Kidney tubule cell (primary cell): ENCODE results near the gene LRRC10B.
A peak's percentile ranks its signal among the peaks of the same experiment; 100 is the strongest.

Experiments used
- DNase-seq: peaks from one replicate; pipeline ENCODE4 v3.0.0-alpha.2; 2018; ENCODE audit warnings: low spot score

LRRC10B gene

DNA sequence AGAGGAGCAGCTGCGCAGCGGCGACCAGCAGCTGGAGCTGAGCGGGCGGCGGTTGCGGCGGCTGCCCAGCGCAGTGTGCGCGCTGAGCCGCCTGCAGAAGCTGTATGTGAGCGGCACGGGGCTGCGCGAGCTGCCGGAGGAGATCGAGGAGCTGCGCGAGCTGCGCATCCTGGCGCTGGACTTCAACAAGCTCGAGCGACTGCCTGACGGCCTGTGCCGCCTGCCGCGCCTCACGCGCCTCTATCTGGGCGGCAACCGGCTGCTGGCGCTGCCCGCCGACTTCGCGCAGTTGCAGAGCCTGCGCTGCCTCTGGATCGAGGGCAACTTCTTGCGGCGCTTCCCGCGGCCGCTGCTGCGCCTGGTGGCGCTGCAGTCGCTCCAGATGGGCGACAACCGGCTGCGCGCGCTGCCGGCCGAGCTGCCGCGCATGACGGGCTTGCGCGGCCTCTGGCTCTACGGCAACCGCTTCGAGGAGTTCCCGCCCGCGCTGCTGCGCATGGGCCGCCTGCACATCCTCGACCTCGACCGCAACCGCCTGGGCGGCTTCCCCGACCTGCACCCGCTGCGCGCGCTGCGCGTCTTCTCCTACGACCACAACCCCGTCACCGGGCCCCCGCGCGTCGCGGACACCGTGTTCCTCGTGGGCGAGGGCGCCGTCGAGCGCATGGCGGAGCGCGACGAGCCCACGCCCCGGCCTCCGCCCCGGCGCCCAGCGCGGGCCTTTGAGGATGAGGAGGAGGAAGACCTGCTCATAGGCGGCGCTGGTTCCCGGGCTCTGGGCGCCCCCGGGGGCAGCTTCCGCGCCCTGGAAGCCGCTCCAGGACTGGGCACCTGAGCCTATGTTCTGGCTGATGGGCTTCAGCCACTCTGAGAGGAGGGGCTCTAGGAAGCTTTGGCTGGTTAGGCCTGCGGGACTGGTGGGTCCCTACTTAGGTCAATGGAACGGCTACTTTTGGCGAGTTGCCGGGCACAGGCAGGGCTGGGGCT is 787 bp downstream of the LRRC10B start:
- peak; percentile 82 for DNase-seq

GRCh38 chr11:61510166-61510919 is 1.8 kb downstream of the LRRC10B start:
- DNase-seq: no peak

DNA sequence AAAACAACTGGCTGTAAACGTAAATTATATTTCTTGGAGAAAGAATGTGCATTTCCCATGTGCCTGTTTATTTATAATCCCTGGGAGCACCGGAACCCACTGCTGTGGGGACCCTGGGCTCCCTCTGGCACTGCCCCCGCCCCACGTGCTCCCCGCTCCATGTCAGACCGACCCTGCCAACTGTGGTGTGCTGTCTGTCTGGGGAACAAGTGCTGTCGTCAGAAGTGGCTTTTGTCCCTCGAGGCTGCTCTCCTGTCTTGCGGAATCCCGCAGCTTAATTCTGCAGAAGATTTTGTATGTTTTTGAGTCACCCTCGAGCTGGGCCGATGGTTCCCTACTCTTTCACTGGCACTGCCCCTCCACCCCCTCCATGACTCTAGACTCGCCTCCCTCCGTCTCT is 2.4 kb downstream of the LRRC10B start:
- no peak for DNase-seq

DNA sequence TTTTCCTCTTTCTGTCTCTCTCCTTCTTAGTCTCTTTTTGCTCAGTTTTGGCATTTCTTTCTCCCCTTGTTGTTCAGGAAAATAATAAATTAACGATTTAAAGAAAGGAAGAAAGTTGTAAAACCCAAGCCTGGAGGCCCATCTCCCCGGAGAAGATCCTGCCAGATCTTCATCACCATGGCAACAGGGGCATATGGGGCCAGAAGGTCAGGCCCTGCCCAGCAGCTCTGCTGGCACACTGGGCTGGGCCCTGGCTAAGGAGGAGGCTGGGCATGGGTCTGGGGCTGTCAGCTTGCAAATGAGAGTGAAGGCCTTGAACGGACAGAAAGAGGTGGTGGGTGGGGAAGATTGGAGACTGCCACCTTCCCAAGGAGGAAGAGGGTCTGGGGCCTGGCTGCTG is 2.8 kb downstream of the LRRC10B start:
- DNase-seq: no peak

- DNase-seq: no peak
Observed at GRCh38 chr11:61512435-61512834, 3.9 kb downstream of the LRRC10B start.

- no peak for DNase-seq
Observed at GRCh38 chr11:61513143-61513765, 4.7 kb downstream of the LRRC10B start.

GRCh38 chr11:61514050-61514917 is 5.7 kb downstream of the LRRC10B start:
- DNase-seq: no peak

GRCh38 chr11:61515686-61516085 is 7.1 kb downstream of the LRRC10B start:
- no peak for DNase-seq

DNA sequence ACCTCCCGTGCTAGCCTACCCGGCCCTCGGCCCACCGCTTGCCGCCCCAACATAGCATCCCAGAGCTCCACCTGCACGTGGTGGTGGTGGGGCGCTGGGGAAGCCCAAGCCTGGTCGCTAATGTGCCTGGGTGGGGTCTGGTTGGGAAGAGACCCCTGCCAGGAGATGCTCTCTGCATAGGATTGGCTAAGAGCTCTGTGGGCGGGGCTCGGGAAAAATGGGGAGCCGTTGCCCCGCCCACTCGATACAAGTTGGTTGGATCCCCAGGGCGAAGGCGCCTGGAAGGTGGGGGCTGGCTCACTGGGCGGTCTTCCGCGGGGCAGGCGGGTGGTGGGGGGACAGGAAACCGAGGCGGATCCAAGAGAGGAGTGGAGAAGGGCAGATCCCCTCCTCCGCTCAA is 7.6 kb downstream of the LRRC10B start:
- DNase-seq: no peak

GRCh38 chr11:61516675-61517572 is 8.4 kb downstream of the LRRC10B start:
- peak; percentile 13 for DNase-seq

DNA sequence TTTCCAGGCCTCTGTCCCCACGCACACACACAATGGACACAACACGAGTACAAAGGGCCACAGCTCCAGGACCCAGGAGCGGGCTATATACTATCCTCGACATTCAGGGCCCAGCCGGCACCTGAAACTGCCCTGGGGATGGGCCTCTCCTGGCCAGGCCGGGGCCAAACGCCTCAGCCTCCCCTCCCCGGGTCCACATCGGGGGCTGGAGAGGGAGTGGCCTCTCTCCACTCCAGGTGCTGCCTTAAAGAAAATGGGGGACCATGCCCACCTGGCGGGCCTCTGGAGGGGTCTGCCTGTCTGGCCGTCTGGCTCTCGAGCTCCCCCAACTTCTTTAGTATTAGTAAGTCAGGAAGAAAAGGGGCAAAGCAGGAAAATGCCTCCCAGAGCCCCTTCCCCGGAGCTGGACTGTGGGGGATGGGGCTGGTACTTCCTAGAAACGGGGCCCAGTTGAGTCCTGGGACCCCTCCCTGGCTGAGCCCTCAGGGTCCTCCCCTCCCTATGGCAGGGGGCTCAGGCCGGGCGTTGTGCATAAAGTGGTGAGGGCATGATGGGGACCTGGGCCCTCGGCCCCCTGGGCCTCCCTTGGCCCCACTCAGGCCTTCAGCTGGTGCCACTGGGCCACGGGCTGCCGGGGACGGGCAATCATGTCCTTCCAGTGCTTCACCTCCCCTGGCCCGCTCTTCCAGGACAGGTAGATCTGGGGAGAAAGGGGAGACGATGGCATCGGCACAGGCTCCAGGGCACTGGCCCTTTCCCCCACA is 9.7 kb downstream of the LRRC10B start:
- no peak for DNase-seq

DNA sequence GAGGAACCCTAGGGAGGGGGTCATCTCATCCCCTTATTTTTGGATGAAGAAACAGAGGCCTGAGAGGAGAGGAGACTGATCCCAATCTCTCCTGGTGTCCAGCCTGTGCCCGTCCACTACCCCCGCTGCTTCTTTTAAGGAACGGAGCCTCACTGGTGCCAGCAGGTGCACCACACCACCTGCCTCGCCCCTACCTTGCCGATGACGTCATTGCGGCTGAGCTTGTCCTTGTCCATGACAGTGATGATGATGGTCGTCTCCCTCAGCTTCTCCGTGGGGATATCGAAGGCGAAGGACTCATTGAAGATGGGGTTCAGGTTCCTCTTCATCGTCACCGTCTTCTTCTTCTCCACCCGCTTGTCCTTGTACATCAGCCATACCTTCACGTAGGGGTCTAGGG is 14.3 kb downstream of the LRRC10B start:
- DNase-seq: no peak

DNA sequence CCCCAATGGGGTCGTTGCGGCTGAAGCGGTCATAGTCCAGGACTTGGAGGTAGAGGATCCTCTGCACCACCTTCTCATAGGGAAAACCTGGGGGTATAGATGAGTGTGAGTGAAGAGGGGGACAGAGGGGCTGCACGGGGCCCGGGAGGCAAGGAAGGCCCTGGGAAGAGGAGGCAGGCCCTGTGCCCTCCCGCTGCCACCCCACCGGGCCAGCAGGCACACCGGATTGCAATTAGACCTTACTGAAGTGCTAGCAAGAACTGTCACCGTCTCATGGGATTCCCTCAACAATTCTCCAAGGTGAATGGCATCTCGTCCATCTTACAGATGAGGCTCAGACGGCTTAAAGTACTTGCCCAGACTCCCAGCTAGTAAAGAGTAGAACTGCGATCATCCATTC is 15.9 kb downstream of the LRRC10B start:
- DNase-seq: no peak

GRCh38 chr11:61524963-61525587 is 16.5 kb downstream of the LRRC10B start:
- DNase-seq: no peak

DNA sequence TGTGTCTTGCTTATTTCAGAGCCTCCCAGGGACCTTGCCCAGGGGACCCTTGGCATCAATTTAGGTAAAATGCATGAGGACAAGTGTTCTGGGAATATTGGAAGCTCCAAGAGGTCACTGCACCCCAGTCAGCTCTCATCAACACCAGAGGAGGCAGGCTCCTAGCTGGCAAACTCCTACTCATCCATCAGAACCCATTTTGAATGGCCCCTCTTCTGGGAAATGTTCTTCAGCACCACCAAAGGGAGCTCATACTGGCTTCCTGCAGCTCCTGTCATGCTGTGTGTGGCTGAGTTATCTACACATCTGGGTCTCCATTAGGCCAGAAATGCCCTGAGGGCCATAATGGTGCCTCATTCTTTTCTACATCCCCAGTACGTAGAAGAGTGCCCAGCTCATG is 17.7 kb downstream of the LRRC10B start:
- no peak for DNase-seq

DNA sequence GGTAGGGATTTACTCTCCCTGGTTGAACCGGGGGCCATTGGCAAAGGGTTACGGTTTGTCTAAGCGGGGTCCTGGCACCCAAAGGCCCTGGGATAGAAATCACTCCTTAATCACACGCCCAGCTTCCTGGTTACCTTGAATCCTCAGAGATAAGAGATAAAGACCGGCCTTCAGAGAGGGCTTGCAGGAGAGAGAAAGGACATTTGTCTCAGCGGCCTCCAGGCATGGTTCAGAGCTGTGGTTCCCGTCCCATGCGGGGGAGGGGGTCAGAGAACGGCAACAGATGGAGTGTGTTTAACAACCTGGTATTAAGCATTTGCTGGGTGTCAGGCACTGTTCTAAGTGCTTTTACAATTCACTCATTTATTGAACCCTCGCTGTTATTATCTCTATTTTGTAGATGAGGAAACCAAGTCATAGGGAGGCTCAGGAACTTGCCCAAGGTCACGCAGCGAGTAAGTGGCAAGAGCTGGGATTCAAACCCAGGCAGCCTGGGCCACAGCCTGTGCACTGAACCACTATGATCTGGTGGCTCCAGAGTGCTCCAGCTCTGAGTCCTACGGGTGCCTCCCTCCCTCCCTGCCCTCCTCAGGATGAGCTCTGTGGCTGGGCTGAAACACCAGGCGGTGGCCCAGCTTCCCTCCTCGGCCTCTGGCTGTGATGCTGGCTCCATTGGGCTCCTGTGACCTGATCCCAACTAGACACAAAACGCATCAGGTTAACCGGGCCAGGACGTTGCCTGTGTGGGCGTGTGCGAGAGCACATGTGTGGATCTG is 18.6 kb downstream of the LRRC10B start:
- DNase-seq: no peak

DNA sequence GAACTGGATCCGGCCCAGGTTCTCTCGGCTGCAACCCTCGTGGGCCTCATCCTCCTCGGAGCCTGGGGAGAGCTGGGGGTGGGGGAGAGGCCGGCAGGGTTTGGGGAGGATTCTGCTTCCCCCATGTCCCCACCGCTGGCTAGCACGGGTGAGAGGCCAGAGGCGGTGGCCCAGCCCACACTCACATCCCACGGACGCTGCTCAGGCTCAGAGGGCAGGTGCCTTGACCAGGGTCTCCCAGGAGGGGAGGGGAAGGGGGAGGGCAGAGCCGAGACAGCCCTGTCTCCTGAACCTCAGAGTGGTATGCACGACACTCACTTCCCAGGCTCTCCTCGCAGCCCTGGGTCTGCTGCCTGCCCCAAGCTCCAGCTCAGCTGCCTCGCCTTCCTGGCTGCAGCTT is 19.6 kb downstream of the LRRC10B start:
- no peak for DNase-seq

- DNase-seq: peak; percentile 39
Observed at GRCh38 chr11:61529537-61530225, 21.1 kb downstream of the LRRC10B start.
